Stimulated activated CD8-positive, alpha-beta memory T cell treated with anti-CD3 and anti-CD28 coated beads, Interleukin-12 subunit alpha, Interleukin-12 subunit beta, amount 100 ng/mL, for 24 hours (primary cell): Measurements from ENCODE around the gene SIPA1L3.

Experiments used
- DNase-seq: peaks from one replicate; pipeline ENCODE4 v3.0.0-alpha.2; 2020; ENCODE audit errors: extremely low read depth

Gene SIPA1L3

DNA sequence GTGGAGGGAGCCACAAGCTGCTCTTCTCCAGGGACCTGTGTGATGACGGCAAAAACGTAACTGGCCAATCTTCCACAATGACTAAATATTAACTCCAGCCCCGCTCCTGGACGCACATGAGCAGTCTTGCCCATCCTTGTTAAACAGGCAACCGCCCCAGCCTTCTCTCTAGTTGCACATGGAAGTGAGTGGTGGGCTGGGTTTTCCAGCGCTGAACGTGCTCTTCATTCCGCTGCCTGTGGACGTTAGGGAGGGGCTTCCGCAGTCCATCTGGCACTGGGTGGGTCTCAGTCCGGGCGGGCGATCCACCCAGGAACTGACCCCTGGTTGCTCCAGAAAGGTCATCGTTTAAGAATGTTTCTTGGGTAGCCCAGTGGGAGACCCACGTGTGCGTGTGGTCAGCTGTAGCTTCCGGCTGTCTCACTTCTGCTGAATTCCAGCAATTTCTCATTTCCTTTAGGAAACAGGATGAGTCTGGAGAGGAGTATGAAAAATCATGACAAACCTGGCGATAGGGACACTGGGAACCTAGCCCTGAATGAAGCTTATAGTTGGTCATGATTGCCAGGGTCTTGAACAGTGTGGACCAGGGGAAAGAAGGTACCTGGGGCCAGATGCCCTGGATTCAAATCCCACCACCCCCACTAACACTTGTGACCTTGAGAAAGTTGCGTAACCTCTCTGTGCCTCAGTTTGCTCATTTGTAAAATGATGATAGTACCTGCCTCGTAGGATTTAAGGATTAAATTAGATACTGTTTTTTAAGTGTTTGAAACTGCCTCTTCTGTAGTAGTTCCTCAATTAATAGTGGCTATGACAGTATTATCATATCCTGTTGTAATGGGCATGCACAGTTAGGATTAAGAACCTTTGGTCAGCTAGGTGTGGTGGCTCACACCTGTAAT, 92.6 kb downstream of the SIPA1L3 start:
- no peak for DNase-seq

DNA sequence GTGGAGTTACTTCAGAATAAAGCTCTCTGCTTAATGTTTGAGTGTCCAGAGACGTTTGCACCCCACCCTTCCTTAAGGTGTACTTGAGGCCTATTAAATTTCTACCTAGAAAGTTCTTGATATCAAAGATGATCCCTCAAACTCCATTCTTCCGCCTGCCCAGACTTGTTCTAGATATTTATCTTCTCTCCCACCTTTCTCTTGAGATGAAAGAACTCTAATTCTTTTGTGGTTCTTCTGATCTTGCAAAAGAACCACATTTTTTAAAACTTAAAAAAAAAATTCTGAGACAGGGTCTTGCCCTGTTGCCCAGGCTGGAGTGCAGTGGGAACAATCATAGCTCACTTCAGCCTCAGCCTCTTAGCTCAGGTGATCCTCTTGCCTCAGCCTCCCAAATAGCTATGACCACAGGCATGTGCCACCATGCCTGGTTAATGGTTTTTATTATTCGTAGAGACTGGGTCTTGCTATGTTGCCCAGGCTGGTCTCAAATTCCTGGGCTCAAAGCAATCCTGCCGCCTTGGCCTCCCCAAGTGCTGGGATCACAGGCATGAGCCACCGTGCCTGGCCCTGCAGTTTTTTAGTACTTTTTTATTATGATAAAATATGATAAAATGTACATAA, 94.3 kb downstream of the SIPA1L3 start:
- no peak for DNase-seq

DNA sequence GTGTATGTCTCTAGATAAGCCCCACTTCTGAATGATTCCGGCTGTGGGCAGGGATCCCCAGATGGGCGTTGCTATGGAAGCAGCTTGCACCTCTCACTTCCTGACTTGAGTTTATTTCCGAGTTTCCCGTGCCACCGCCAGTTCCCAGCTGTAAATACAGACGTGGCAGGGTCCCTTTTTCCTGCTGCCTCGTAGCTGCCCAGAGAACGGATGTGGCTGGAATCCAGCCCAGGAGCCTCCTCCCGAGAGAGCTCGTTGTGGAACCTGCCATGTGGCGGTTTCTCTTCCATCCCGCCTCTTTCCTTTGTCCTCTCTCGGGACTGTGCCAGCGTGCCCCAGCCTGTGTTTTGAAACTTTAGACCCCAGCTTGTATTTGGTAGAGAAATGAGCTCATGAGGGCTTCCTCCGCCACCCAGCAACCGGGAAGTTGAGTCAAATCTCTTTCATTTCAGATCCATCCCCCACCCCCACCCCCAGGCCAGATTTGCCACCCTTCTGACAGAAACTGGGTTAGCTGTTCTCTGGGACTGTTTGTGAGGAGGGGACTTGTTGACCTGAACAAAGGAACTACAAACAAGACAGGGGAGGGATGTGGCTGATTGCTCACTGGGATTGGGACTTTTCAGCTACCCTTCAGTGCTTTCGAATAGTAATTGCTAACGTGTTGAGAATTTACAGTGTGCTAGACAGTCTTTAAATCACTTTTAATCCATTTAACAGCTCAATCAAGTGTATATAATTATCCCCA, 96.6 kb downstream of the SIPA1L3 start:
- no peak for DNase-seq

DNA sequence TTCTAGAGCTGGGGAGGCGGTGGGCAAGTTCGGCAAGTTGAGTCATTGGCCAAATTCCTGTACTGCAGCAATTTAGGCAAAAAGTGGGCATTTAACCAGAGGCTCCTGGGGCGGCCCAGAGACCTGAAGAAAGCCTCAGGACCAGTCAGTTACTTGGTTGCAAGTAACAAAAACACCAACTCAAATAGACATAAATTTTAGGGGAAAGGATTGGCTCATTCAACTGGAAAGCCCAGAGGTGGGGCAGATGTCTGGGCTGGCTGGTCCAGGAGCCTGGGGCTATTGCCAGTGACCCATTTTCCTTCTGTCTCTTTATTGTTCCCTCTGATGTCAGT, 97.1 kb downstream of the SIPA1L3 start:
- no peak for DNase-seq

DNA sequence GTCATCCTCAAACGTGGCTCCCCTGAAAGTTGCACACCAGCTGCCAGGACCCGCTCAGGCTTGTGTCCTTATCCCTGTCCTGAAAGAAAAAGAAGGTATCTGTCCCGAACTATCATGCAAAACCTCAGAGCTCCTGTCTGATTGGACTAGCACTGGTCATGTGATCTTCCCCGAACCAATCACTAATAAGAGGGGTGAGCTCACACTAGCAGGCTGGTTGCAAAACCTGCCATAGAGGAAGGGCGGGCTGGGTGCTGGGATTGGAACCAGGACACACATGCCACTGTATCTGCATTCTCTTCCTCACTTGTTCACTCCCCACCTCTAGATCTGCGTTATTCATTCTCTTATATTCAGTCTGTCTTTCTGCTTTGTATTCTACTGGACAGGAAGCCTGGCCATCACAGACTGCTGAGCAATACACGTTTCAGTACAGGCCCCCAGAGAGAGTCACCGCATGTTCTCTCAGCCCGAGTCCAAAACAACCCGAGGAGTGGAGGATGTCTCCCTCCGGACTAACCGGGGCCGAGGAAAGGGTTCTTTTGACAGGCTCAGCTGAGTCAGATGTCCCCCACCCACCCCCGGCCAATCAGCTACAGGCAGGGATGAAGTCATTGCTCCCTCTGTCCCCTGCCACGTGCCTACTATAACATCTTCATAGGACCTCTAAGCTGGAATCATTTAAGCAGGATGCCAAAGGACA, 97.7 kb downstream of the SIPA1L3 start:
- DNase-seq: no peak

DNA sequence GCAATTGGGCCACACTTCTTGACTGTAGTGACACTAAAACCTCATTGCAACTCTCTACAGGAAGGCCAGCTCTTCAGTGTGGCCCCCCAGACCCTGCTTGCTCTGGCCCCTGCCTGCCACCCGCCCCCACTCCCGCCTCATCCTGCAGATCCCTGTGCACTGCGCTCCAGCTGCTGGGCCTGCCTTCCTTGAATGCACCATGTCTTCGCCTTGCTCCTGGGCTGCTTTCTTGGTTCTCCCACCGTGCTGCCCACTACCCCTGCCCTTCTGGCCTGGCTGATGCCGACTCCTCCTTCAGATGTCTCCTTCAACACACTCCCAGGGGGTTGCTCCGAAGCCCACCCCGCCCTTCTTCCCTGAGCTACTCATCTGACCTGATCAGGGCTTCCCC, 98.2 kb downstream of the SIPA1L3 start:
- DNase-seq: no peak

DNA sequence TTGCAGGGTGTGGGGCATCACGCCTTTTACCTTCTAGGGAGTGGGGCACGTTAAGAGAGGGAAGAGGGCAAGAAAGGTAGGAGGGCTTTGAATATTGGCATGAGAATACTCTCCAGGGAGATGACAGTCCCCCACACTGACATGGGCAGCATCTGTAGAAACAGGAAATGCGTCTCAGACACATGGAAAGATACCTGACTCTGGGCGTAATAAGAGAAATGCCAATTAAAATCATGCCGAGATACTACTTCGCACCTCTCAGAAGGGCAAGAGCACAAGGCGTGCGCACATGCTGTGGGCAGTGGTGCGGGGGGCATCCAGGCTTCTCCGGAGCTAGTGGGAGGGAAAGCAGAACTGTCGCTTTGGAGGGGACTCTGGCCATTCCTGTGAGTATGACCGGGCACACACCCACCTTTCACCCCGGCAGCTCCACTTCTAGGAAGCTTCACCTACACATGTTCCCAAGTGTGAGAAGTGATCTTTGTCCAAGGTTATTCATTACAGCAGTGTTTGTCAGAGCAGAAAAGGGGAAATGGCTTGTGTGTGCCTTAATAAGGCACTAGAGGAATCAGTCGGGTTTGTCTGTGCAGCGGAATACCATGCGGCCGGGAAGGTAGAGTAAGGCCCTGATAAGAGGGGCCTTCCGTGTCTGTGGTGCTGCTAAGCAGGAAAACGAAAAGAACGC, 99.5 kb downstream of the SIPA1L3 start:
- no peak for DNase-seq

DNA sequence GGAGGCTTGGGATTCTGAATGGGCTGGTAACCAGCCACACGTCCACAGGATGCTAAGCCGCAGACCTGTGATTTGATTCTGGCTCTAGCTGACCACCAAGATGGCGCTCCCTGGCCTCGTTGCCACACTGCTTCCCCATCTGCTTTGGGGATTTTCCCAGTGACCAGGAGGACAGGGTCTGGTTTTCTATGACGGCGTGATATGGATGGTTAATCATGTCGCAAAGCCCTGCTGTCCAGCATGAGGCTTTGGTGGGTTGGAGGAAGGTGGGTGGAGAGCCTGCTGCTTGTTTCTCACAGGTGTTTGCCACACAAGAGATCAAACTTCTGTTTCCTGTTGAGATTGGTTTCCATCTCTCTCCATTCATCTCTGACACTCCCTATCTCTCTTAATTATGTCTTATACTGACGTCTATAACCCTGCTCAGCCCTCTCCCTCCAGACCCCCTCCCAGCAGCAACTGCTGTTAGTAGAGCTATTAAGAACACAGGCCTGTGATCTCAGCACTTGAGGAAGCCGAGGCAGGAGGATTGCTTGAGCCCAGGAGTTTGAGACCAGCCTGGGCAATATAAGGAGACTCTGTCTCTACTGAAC, 102.7 kb downstream of the SIPA1L3 start:
- no peak for DNase-seq

DNA sequence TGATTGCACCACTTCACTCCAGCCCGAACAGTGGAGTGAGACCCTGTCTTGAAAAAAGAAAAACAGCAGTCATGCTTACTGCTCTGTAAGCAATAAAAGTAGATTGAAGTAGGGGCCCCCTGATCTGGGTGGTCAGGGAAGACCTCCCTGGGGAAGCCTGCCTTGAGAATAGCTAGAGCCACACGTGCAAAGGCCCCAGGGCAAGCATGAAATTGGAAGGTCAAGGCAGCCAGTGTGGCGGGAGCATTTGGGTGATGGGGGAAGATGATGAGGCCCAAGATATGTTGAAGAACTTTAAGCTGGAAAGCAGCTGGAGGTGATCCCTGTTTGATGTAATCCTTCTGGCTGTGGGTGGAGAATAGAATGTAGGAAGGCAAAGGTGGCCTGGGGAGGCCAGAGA, 104.4 kb downstream of the SIPA1L3 start:
- DNase-seq: no peak

DNA sequence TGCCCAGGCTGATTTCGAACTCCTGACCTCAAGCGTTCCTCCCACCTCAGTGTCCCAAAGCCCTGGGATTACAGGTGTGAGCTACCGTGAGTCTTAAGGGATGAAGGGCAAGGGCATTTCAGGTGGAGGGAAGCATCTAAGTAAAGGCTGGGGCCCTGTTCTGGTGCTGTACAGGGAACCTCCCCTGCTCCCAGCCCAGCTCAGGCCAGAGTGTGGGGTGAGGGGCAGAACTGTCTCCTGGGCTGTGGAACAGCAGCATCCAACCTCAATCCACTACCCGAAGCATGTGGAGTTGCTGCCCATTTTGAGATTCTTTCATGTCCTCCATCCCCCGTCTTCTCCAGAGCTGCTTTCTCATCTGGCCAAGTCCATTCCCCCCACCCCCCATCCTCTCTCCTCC, 105.3 kb downstream of the SIPA1L3 start:
- no peak for DNase-seq

DNA sequence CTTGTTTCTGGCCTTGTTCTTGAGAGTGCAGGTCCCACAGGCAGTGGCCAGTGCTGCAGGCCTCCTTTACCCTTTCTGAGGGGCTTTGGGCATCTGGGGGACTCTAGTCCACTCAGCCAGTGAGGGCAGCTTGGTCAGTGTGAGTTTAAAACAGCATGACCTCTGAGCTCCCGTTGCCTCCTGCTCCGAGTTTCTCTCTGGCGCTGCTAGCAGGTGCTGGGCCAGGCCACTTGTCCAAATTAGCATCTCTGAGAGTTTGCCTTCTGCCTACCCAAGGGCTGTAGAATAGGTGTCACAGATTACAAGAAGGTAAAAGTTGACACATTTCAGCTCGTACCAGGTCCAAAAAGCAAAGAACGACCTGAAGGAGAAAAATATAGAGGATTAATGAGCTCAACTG, 105.9 kb downstream of the SIPA1L3 start:
- no peak for DNase-seq

DNA sequence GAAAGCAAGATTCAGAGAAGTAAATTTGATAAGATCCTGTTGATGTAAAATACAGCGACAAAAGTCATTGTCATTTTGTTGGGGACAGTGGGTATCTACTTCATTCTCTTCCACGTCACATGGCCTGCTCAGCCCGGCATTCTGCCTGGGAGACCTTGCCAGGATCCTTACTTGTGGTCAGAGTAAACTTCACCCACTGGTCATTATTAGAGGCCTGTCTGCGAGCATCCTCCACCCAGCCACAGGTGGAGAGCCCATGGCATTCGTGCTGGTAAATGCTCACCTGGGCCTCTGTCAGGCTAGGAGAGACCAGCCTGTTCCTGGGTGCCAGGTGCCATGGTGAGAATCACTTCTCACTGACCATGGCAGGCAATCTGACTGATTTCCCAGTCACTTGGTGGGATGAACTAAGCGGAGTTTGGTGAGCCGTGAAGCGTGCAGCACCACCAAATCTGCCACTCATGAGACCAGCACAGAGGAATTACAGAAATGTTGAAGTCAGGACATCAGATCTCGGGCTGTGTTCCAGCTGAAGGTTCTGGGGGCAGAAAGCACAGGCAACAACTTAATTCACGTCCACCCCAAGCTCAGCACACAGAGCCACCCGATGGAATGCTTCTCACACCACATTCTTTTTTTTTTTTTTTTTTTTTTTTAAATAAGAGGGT, 107.0 kb downstream of the SIPA1L3 start:
- no peak for DNase-seq

DNA sequence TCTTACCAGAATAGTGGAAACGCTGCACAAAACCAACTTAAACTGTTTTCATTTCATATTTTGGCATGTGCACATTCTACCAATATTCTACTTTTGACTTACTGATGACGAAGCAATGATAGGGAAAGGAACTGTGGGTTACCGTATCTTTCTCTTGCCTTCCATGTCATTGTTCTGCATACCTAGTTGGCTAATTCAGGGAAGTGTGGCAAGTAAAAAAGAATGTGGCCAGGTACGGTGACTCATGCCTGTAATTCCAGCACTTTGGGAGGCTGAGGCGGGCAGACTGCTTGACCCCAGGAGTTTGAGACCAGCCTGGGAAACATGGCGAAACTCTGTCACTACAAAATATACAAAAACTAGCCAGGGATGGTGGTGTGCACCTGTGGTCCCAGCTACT, 108.2 kb downstream of the SIPA1L3 start:
- DNase-seq: no peak

DNA sequence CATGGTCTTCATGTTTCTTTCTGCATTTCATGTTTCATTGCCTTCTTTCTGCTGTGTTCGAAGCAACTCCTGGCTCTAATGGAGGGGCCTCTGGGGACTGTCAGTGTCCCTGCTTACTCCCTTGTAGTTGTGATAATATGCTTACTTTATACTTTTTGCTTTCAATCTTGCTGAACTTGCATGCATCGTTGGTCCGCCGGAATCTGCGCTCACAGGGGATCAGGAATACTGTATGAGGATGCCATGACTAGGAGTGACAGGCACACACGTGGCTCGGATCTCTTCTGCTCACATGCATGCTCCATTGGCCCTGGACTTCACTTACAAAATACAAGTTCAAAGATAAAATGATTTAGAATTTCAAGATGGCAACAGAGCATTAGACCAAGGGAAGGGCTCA, 108.8 kb downstream of the SIPA1L3 start:
- no peak for DNase-seq

DNA sequence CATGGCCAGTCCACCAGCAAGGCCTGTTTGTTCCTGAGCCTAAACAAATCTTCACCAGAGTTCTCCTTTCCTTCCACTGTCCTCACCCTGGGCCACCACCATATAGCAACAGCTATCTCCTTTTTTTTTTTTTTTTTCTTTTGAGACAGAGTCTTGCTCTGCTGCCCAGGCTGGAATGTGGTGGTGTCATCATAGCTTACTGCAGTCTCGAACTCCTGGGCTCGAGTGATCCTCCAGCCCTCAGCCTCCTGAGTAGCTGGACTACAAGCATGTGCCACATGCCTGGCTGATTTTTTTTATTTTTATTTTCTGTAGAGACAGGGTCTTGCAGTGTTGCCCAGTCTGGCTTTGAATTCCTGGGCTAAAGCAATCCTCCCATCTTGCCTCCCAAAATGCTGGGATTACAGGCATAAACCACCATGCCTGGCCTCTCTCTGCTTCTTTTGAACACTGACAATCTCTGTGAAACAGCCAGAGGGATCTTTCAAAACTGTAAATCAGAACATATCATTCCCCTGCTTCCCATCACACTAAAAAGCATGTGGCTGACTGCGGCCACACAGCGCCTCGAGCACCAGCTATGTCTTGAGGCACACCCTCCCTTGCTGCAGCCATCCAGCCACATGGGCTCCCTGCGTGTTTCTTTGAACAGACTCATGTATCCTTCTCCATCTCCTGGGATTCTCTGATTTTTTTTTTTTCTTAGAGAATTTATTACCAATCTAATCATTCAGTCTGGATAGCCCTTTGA, 110.6 kb downstream of the SIPA1L3 start:
- no peak for DNase-seq

DNA sequence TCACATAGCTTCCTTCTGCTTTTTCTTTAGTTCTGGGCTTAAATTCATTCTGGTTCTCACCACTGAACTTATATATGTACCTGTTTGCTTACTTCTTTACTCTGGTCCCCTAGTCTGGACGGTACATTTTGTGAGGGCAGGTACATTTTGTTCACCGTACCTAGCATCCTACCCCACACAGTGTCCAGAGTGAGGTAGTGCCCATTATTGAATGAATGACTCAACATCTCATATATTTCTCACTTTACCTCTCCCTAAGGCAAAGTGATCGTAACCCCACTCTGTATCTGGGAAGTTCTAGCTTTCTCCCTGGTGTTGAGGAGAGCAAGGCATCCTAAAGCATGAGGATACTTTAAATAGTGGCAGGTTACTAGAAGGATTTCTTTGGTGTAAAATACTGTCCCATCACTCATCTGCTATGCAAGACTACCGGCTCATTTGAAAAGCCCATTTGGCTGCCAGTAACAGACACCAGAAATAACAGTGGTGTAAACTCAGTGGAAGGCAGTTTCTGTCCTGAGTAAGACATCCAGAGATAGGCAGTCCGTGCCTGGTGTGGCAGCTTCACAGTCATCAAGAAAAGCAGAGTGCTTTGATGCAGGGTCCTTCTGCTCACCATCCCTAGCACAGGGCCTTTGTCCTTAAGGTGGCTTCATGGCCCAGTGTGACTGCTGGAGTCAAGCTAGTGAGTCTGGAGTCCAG, 111.8 kb downstream of the SIPA1L3 start:
- no peak for DNase-seq

DNA sequence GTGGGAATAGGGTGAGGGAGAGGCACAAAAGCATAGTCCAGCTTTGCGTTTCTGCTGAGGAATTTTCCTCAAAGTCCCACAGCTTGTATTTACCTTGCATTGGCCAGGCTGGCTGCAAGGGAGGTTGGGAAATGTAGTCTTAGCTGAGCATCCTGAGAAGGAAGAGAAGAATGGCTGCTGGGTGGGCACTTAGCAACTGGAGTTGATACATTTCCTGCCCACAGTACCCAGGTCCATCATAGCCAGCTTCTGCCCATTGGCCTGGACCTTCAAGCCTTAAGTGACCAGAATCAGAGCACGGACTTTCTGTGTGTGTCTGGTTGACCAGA, 112.4 kb downstream of the SIPA1L3 start:
- no peak for DNase-seq

DNA sequence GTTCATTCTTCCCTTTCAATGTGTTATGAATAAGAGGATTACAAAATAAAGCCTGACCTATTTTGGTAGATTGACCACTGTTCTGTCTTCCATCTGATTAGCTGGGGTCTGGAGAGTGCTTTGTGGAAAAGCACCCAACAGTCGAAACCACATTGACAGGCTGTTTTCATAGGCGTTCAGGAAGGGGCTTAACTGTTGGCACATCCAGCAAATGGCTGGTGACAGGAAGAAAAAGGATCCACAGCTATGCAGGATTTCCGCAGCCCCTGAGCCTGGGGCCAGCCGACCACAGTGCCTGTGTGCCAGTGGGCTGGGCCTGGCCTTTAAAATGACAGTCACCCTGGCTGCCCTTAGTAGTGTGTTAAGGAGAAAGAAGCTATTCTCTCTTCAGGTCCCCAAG, 113.3 kb downstream of the SIPA1L3 start:
- DNase-seq: no peak

DNA sequence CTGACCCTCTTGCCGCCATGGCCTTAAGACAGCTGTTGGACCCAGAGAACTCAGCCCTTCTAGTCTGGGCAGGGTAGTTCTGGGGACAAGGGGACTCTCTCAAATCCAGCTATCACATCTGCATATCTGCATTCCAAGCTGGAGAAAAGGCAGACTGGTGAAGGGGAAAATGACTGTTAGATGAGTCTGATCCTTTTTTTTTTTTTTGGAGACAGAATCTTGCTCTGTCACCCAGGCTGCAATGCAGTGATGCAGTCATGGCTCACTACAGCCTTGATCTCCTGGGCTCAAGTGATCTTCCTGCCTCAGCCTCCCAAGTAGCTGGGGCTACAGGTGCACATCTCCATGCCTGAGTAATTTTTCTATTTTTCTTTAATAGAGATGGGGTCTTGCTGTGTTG, 114.3 kb downstream of the SIPA1L3 start:
- no peak for DNase-seq
